NT2/D1 (cell line): Measurements from ENCODE around the gene GRK5.

Experiments
- YY1 ChIP-seq: IDR thresholded peaks from 2 replicates; pipeline ENCODE4 v1.6.1; 2011; ENCODE audit not compliant: insufficient read length, insufficient read depth
- ZNF274 ChIP-seq: IDR thresholded peaks from 2 replicates; pipeline ENCODE4 v1.6.1; 2011; ENCODE audit warnings: mild to moderate bottlenecking, low read depth, low read length

- TF ChIP-seq YY1 (no peak), ZNF274 (no peak)
These were observed 179.3 kb downstream of the GRK5 start for GRCh38 chr10:119386666-119387065.
